ENCODE data around the gene ITPKC. TPM values are rescaled to one million over a fixed set of nuclear protein-coding genes. Genes with fewer than 3 reads are reported as not detected.
A peak's percentile ranks its signal among the peaks of the same experiment; 100 is the strongest.

Gene ITPKC
- total and polyA plus RNA-seq, 2 of the 13 experiments (the other 11 are each of a cell fraction or from before 2014, with no cell fraction given) = 6.9 to 11.2 TPM

- TF ChIP-seq, protein P1, sequence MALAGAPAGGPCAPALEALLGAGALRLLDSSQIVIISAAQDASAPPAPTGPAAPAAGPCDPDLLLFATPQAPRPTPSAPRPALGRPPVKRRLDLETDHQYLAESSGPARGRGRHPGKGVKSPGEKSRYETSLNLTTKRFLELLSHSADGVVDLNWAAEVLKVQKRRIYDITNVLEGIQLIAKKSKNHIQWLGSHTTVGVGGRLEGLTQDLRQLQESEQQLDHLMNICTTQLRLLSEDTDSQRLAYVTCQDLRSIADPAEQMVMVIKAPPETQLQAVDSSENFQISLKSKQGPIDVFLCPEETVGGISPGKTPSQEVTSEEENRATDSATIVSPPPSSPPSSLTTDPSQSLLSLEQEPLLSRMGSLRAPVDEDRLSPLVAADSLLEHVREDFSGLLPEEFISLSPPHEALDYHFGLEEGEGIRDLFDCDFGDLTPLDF (CRISPR knock-in tag; IDR thresholded peaks at IDR 0.05) = no peak
- no peak for TF ChIP-seq SSRP1 (CRISPR knock-in tag; IDR thresholded peaks at IDR 0.05)
- peak; percentile 85 for TF ChIP-seq MXD4 (CRISPR knock-in tag; IDR thresholded peaks at IDR 0.05)
- TF ChIP-seq THAP8 (CRISPR knock-in tag; IDR thresholded peaks at IDR 0.05; ENCODE audit: borderline replicate concordance) = no peak
- TF ChIP-seq ZNF709 (CRISPR knock-in tag; IDR thresholded peaks at IDR 0.05) = 0 out of 2 replicates have a peak, but pooled peaks have one; percentile 41
- peak; percentile 65; the same call in 1 of the 2 replicates for TF ChIP-seq RXRB (CRISPR knock-in tag; IDR thresholded peaks at IDR 0.05; ENCODE audit: borderline replicate concordance)
- no peak for TF ChIP-seq SP2 (CRISPR knock-in tag; IDR thresholded peaks at IDR 0.05)
- TF ChIP-seq AGO1 (IDR thresholded peaks at IDR 0.05; ENCODE audit: low read depth, low read length, poor library complexity, severe bottlenecking) = peak; percentile 66
- no peak for TF ChIP-seq ZNF333 (CRISPR knock-in tag; IDR thresholded peaks at IDR 0.05; ENCODE audit: borderline replicate concordance)
- TF ChIP-seq SALL1 (CRISPR knock-in tag; IDR thresholded peaks at IDR 0.05) = peak; percentile 77
- TF ChIP-seq MLLT10 (CRISPR knock-in tag; IDR thresholded peaks at IDR 0.05) = no peak
- no peak for TF ChIP-seq ZNF782 (CRISPR knock-in tag; IDR thresholded peaks at IDR 0.05; ENCODE audit: borderline replicate concordance)
- TF ChIP-seq RBM39 (IDR thresholded peaks at IDR 0.05; ENCODE audit: low read depth, low read length, poor library complexity, severe bottlenecking) = peak; percentile 42
- TF ChIP-seq SP5 (CRISPR knock-in tag; IDR thresholded peaks at IDR 0.05; ENCODE audit: borderline replicate concordance, low read depth) = peak; percentile 94
- TF ChIP-seq, protein P2, sequence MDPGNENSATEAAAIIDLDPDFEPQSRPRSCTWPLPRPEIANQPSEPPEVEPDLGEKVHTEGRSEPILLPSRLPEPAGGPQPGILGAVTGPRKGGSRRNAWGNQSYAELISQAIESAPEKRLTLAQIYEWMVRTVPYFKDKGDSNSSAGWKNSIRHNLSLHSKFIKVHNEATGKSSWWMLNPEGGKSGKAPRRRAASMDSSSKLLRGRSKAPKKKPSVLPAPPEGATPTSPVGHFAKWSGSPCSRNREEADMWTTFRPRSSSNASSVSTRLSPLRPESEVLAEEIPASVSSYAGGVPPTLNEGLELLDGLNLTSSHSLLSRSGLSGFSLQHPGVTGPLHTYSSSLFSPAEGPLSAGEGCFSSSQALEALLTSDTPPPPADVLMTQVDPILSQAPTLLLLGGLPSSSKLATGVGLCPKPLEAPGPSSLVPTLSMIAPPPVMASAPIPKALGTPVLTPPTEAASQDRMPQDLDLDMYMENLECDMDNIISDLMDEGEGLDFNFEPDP (CRISPR knock-in tag; conservative IDR thresholded peaks at IDR 0.05) = no peak
- TF ChIP-seq, protein P3, sequence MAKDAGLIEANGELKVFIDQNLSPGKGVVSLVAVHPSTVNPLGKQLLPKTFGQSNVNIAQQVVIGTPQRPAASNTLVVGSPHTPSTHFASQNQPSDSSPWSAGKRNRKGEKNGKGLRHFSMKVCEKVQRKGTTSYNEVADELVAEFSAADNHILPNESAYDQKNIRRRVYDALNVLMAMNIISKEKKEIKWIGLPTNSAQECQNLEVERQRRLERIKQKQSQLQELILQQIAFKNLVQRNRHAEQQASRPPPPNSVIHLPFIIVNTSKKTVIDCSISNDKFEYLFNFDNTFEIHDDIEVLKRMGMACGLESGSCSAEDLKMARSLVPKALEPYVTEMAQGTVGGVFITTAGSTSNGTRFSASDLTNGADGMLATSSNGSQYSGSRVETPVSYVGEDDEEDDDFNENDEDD (CRISPR knock-in tag; IDR thresholded peaks at IDR 0.05; ENCODE audit: borderline replicate concordance) = peak; percentile 48; the same call in 1 of the 2 replicates
- peak; percentile 76; the same call in 1 of the 2 replicates for TF ChIP-seq ZNF343 (CRISPR knock-in tag; IDR thresholded peaks at IDR 0.05)
- TF ChIP-seq TOPORS (CRISPR knock-in tag; IDR thresholded peaks at IDR 0.05) = no peak
- no peak for TF ChIP-seq ZNF879 (CRISPR knock-in tag; IDR thresholded peaks at IDR 0.05)
- TF ChIP-seq HNRNPK (IDR thresholded peaks at IDR 0.05; ENCODE audit: low read depth, low read length, poor library complexity, severe bottlenecking) = no peak
- no peak for TF ChIP-seq TEAD2 (CRISPR knock-in tag; IDR thresholded peaks at IDR 0.05)
- no peak for TF ChIP-seq ZNF547 (CRISPR knock-in tag; IDR thresholded peaks at IDR 0.05)
- peak; percentile 28; the same call in 1 of the 2 replicates for TF ChIP-seq REPIN1 (CRISPR knock-in tag; IDR thresholded peaks at IDR 0.05; ENCODE audit: borderline replicate concordance, low read depth)
- TF ChIP-seq ZIK1 (CRISPR knock-in tag; IDR thresholded peaks at IDR 0.05; ENCODE audit: borderline replicate concordance, low read depth) = peak; percentile 72
- no peak for TF ChIP-seq ZNF329 (CRISPR knock-in tag; IDR thresholded peaks at IDR 0.05; ENCODE audit: low read depth)
- TF ChIP-seq ZNF484 (CRISPR knock-in tag; IDR thresholded peaks at IDR 0.05; ENCODE audit: borderline replicate concordance, low read depth) = no peak
- TF ChIP-seq CCAR2 (optimal IDR thresholded peaks at IDR 0.05; ENCODE audit: low read depth, low read length) = no peak
Observed at GRCh38 chr19:40718774-40719391, 2.0 kb downstream of the ITPKC start (continued).

Data from HepG2 (cell line).